Heart left ventricle (tissue), 13 donors: ENCODE measurements around the gene SLC44A1.

Experiments used
- POLR2A ChIP-seq, 2 donors: fragments of 450-650 bp; IDR thresholded peaks; one replicate each; pipeline ENCODE4 v1.6.1; 2017; ENCODE audit warnings: antibody characterized with exemption in 2 of 2, mild to moderate bottlenecking in 2 of 2, moderate library complexity in 2 of 2
- TF ChIP-seq, protein P1 (sequence below), 12 donors: fragments of 200-600 bp; sonication (generic) in 4 of 12; IDR thresholded peaks; one replicate each; pipeline versions ENCODE4 v1.5.0 to v1.8.0; 2018 to 2022; ENCODE audit warnings: antibody characterized with exemption in 12 of 12, mild to moderate bottlenecking in 5 of 12
- donor health status: ischemic (EF 13 %, LVEDD 7.1; RV severe dilation, severe dysfunction).
- donor health status: DM: no; HTN: yes; CAD: no.
- donor health status: DM: no; HTN: no; CAD: no.
- donor health status: ischemic (EF 25% LVEDD 6.9; RV normal size, moderate dysfunction).
- donor health status: ischemic (EF 25% LVEDD 5.7; RV mildly dilated, moderate dysfunction).
- donor health status: ischemic (EF 35%, LVEDD 5.7; RV mildly dilated, moderate dysfunction).
- donor health status: nonischemic (EF 11% LVEDD 7.7; RV severe dilation, severe dysfunction).
- donor health status: DM: yes; HTN: yes; CAD: no.
- donor health status: PGD.
- donor health status: ischemic (EF 29% LVEDD 5.4; RV normal size, mild dysfunction).
- donor health status: nonischemic (EF 23%, LVEDD 6.1; RV moderate dilation, normal function).

DNA sequence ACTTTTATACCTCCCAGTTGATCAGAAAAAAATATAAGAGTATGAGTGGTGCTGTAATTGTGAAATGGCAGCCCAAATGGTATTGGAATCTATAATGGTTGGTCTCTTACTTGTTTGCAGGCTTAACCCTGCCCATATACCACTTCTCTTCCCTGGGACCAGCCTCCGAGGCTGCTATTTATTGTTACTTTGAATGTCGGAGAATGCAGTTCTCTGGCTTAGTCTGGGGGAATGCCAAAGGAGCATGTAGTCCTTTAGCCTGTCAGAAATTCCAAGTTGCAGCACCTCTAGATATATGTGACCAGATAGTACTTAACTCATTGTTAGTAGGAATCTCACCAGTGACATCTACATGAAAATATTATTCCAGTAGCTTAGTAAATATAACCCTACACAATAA, 47.5 kb downstream of the SLC44A1 start:
- TF ChIP-seq, protein P1, sequence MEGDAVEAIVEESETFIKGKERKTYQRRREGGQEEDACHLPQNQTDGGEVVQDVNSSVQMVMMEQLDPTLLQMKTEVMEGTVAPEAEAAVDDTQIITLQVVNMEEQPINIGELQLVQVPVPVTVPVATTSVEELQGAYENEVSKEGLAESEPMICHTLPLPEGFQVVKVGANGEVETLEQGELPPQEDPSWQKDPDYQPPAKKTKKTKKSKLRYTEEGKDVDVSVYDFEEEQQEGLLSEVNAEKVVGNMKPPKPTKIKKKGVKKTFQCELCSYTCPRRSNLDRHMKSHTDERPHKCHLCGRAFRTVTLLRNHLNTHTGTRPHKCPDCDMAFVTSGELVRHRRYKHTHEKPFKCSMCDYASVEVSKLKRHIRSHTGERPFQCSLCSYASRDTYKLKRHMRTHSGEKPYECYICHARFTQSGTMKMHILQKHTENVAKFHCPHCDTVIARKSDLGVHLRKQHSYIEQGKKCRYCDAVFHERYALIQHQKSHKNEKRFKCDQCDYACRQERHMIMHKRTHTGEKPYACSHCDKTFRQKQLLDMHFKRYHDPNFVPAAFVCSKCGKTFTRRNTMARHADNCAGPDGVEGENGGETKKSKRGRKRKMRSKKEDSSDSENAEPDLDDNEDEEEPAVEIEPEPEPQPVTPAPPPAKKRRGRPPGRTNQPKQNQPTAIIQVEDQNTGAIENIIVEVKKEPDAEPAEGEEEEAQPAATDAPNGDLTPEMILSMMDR (IDR thresholded peaks at IDR 0.05): no peak
- no peak for TF ChIP-seq POLR2A (IDR thresholded peaks at IDR 0.05)
